ENCODE measurements around the gene HACD2.

DNA sequence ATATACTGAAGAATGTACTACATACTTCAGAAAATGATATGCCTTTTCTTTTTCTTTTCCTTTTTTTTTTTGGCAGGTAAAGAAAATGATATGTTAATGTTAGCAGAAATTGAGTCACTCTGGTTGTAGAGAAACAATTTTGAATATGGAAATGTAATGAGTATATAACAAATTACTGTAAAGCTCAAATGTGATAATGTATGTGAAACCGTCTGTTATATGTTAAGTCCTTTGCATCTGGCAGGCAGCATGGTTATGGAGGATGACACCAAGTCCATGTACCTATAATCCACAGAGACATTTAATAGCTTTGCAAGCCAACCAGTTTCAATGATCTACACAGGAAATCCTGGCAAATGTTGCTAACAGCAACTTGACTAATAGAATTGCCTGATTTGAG, 58.4 kb downstream of the HACD2 start:
- TF ChIP-seq ZNF274 (IDR thresholded peaks at IDR 0.05; ENCODE audit: insufficient read depth, insufficient read length) (no peak), ZZZ3 (IDR thresholded peaks at IDR 0.05; ENCODE audit: control insufficient read depth, insufficient read length, low read depth) (no peak), RAD51 (IDR thresholded peaks at IDR 0.05) (no peak), POLR2A (IDR thresholded peaks at IDR 0.05; ENCODE audit: low read depth, low read length) (no peak)
- TF ChIP-seq, protein P1, sequence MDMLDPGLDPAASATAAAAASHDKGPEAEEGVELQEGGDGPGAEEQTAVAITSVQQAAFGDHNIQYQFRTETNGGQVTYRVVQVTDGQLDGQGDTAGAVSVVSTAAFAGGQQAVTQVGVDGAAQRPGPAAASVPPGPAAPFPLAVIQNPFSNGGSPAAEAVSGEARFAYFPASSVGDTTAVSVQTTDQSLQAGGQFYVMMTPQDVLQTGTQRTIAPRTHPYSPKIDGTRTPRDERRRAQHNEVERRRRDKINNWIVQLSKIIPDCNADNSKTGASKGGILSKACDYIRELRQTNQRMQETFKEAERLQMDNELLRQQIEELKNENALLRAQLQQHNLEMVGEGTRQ (IDR thresholded peaks at IDR 0.05; ENCODE audit: borderline replicate concordance, low read depth, low read length) = no peak
- TF ChIP-seq, protein P2, sequence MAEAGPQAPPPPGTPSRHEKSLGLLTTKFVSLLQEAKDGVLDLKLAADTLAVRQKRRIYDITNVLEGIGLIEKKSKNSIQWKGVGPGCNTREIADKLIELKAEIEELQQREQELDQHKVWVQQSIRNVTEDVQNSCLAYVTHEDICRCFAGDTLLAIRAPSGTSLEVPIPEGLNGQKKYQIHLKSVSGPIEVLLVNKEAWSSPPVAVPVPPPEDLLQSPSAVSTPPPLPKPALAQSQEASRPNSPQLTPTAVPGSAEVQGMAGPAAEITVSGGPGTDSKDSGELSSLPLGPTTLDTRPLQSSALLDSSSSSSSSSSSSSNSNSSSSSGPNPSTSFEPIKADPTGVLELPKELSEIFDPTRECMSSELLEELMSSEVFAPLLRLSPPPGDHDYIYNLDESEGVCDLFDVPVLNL (IDR thresholded peaks at IDR 0.05; ENCODE audit: low read depth, low read length) = no peak
